Measurements from ENCODE around the gene RAPGEF2.

- TF ChIP-seq POLR2A (IDR thresholded peaks at IDR 0.05) (no peak), CTCF (IDR thresholded peaks at IDR 0.05) (no peak)
These were observed 31.5 kb upstream of the RAPGEF2 start for GRCh38 chr4:159071178-159071968.

Data from testis (tissue), 2 donors.